HG03378 (cell line): ENCODE data around the gene MAS1.
"Not testable (repeated sequence)": the region's sequence is repeated elsewhere in the genome, so short reads cannot be mapped to it uniquely, and the experiment has no call there.

ENCODE experiments used
- ATAC-seq: cut with Tn5 transposase; IDR thresholded peaks from one replicate; pipeline ENCODE4 v1.9.1; 2021; ENCODE audit warnings: mild to moderate bottlenecking, moderate library complexity; ENCODE audit not compliant: unreplicated experiment

Gene MAS1

DNA sequence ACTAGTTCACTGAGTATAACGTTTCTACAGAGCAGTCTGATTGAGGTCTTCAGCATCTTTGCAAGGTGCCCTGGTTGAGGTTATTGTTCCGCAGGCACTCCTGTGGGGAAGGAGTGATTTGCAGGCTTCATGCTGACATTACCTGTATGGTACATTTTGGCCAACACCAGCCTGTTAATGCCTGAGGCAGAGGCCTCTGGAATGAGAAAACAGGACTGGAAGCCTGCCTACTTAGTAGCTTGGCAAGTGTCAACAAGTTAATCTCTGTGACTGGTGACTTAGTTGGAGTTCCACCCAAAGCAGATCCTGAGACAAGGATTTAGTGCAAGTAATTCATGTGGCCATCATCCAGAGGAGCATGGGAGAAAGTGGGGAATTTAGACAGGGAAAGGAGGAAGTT is 24.6 kb downstream of the MAS1 start:
- ATAC-seq, result no peak

DNA sequence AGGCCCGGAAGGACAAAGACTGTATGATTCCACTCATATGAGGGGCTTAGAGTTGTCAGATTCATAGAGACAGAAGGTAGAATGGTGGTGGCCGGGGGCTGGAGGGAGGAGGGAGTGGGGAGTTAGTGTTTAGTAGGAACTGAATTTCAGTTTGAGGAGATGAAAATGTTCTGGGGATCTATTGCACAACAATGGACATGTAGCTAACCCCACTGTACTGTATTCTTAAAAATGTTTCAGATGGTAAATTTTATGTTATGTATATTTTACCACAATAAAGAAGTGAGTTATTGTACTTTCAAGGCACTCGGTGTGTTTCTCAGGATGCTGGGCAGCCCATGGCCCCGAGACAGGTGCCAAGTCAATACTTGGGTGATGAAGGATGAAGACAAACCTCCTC is 25.4 kb downstream of the MAS1 start:
- ATAC-seq, result no peak

DNA sequence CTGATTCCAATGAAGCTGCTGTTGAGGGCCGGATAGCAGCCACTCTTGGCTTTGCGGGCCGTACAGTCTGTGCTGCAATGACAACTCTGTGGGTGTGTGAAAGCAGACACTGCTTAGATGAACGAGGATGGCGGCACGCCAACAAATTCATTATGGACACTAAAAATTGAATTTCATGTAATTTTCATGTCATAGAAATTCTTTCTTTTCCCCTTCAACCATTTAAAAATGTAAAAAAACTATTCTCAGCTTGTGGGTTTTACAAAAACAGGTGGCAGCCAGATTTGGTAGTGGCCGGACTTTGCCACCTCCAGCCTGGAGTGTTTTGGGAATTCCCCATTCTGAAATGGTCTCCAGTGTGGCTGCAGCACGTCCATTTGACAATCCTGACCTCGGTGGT is 26.0 kb downstream of the MAS1 start:
- no peak for ATAC-seq

DNA sequence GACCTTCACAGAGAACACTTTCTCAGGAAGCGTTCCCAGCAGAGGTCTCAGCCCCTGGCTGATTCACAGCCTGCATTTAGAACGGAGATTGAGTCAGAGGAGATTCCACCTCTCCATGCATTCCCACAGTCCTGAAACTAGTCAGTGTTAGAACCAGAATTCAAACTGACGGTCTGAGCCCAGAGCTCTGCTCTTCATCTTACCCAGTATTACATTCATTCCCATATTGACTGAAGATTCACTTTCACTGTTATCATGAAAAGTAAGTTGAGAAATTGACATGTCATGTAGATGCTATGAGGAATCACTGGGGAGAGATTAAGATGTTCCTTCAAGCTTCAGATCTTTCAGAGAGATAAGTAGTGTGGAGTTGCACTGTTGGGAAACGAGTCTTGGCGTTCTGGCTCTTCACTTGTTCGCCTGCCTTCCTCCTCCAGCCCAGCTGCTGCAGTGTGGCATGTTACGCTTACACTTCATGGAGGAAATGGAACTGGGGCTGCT is 28.3 kb downstream of the MAS1 start:
- ATAC-seq, result no peak

DNA sequence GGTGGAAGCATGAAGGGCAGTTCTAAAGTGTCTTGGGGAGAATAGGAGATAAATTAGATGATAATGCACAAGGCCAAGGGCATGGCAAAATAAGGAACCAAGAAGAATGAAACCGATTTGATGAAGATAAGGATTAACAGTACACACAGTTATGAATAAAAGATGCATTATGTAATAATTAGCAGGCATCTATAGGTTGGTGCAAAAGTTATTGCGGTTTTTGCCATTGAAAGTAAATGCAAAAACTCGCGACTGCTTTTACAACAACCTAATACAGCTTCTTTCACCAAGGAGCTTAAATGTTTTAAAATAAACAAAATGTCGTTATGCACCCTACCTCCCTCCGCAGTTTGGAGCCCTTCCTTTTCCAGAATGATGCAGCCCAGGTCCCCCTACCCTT is 29.0 kb downstream of the MAS1 start:
- no peak for ATAC-seq

DNA sequence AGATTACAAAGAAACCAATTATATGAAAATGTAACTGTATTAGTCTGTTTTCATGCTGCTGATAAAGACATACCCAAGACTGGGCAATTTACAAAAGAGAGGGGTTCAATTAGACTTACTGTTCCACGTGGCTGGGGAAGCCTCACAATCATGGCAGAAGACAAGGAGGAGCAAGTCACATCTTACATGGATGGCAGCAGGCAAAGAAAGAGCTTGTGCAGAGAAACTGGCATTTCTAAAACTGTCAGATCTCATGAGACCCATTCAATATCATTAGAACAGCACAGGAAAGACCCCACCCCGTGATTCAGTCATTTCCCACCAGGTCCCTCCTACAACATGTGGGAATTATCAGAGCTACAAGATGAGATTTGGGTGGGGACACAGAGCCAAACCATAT is 33.4 kb downstream of the MAS1 start:
- not testable (repeated sequence) for ATAC-seq

DNA sequence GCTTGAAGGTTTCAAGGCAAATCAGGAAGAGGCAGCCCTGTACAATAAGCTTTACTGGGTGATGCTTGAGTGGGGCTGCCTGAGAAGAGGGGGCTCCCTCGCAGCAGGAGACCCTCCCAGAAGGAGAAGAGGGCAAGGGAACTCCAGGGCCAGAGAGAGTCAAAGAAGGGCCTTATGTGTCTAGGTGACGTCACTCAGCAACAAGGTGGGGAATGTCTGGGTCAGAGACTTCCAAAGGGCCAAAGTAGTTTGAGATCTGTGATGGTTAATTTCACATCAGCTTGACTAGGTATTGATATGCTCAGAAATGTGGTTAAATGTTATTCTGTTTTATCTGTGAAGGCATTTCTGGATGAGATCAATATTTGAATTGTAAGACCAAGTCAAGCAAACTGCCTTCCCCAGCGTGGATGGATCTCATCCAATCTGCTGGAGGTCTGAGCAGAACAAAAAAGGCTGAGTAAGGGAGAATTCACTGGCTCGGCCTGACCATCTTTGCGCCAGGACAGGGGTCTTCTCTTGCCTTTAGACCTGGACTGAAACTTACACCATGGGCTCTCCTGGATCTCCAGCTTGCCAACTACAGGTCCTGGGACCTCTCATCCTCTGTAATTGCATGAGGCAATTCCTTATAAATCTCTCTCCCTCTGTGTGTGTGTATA is 35.9 kb downstream of the MAS1 start:
- ATAC-seq, result no peak

DNA sequence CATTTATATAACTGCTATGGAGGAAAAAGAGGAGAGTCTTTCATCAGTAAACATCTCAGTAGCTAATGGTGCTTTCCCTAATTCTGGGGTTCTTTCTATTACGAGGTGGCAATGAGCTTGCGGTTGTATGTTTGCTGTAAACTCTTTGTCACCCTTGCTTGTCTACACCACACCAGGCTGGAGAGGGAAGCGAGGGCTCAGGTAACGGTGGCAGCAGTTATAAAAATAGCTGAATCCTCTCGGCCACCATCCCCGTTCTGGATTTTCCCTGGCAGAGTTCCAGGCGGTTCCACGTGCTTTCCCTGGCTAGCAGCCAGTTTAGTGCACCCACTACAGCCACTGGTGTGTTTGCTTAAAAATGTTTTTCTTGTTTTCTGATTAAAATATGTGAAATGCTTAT is 39.0 kb downstream of the MAS1 start:
- peak; percentile 41 for ATAC-seq

DNA sequence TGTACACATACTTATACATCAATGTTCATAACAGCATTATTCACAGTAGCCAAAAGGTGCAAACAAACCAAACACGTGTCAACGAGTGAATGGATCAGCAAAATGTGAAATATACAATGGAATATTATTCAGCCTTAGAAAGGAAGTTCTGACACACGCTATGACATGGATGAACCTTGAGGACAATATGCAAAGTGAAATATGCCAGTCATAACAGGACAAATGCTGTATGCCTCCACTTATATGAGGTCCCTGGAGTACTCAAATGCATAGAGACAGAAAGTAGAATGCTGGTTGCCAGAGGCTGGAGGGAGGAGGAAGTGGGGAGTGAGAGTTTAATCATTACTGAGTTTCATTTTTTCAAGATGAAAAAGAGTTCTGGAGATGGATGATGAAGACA is 40.3 kb downstream of the MAS1 start:
- peak; percentile 96 for ATAC-seq

DNA sequence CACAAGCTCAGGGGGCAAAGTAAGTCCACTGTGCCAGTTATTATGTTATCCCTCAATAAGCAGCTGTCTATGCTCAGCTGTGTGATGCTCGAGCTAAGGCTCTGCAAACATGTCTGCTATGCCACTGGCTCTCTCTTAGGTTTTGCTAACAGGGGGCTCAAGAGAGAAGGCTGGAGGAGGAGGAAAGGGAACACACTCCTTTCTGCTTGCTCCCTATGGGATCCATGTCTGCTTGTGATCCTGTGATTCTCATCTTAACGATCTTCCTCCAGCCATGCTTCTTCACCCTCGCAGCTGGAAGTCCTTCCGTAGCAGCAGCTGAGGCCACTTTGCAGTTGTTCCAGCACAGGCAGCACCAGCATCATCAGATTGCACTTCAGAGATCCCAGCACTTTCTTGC is 41.1 kb downstream of the MAS1 start:
- no peak for ATAC-seq

DNA sequence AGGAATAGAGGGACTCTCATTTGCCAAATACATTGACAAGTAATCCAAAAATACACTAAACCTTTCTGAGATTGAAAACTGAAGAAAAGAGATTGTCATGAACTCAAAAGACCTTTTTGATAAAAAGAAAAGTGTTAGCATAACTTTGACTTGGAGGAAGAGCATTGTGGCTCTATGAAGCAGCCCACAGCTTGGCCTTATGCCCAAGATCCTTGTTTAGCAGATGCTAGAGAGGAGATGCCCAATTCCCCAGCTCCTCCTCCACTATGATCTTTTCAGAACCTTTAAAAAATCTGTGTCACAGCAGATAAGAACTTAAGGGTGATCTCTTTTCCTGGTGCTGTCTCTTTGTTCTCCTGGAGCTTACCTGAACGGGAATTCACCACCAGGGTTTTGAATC is 42.3 kb downstream of the MAS1 start:
- ATAC-seq, result no peak

DNA sequence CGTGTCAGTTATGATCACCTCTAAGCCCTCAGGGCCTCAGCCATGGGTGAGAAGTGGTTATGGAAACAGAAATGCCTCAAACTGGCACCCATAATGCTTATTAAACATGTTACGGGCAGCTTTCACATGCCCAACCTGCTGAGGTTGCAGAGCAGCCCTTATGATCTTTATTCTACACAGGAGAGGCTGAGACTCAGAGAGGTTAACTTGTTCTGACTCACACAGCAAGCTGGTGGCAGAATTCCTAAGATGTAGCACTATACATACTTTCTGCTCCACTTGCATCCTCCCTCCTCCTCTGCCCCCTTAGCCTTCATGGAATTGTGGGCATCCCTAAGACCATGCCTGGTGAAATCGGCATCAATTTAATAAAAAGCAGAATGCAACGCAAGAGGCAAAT is 43.4 kb downstream of the MAS1 start:
- no peak for ATAC-seq

DNA sequence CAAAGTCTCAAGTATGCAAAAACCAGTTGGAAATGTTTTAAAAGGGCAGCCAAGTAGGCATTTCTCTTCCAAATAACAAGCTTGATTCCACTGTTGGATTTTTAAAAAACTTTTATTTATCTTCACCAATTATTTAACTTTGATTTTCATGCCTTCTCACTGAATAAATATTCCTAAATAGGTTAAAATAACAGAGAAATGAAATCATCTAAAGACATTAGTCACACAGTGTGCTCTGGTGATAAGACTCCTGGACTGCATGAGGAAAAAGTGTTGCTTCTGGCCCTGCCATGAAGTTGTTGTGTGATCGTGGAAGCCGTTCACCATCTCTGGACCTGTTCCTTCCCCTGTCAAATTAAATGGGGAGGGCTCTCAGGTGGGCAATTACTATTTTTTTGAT is 44.3 kb downstream of the MAS1 start:
- no peak for ATAC-seq

DNA sequence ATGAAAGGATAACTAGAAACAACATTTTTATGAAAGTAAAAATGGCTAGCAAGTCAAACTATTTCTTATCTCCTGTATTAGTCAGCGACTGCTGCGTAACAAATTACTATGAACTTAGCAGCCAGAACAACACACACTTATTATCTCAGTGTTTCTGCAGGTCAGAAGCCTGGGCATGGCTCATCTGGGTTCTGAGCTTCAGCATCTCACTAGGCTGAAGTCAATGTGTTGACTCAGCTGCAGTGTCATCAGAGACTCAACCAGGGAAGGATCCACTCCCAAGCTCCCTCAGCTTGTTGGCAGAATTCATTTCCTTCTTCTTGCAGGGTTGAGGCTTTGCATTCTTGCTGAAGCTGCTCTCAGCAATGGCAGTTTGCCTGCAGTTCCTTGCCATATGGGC is 44.8 kb downstream of the MAS1 start:
- ATAC-seq, result no peak

DNA sequence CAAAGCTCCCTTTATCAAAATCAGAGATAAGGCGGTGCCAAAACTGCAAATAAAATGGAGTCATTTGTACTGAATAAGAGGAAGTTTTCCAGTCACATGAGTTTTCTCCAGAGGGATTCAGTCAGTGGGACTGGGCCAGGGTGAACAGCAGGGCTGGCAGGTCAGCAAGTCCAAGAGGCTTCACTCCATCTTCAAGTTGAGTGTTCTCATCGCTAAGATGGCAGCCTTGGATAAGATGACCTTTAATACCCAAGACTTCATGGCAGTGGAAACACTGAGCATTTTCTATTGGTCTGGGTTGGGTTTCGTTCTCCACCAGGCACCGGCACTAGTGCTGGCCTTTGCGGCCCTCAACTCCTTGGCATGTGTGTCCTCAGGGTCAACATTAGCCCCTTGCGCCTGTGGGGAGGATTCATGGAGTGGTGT is 48.8 kb downstream of the MAS1 start:
- ATAC-seq, result no peak
